Activated T-cell treated with anti-CD3 and anti-CD28 coated beads for 4 hours (primary cell): ENCODE measurements around the gene CRACR2A.

Experiments
- DNase-seq: peaks from one replicate; pipeline ENCODE4 v3.0.0-alpha.2; 2020

The CRACR2A gene

DNA sequence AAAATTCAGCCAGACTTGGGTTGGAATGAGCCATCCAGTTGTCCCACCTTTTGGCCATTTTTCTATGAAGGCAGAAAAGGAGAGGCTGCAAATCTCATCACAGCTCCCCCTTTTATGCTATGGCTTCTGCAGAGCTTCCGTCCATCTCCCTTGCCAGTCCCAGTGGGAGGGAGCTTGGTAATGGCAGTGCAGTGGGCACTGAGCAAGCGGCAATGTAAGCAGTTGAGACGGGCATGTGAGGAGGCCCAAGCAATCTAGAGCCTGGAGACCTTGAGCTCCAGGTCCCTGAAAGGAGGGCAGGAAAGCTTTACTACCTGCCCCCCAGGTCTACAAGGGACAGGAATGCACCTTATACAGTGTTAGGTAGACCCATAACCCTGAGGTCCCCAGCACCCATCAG lies 73.1 kb downstream of the CRACR2A start:
- no peak for DNase-seq

DNA sequence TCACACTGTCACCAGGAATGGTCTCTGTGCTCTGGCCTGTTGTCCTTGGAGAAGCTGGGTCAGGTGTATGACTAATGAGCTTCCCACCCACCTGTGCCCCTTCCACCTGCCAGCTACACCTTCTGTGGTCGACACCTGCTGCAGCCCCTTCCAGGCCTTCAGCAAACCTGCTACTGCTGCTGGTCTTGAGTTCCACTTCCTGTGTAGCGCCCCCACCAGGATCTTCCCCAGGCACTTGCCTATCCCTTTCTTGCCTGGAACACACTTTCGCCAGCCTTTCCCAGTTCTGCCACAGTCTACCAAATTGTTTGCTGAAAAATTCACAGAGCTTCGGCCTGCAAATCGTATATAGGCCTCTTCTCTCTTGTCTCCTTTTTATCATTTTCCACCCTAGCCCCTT lies 75.3 kb downstream of the CRACR2A start:
- DNase-seq = no peak

DNA sequence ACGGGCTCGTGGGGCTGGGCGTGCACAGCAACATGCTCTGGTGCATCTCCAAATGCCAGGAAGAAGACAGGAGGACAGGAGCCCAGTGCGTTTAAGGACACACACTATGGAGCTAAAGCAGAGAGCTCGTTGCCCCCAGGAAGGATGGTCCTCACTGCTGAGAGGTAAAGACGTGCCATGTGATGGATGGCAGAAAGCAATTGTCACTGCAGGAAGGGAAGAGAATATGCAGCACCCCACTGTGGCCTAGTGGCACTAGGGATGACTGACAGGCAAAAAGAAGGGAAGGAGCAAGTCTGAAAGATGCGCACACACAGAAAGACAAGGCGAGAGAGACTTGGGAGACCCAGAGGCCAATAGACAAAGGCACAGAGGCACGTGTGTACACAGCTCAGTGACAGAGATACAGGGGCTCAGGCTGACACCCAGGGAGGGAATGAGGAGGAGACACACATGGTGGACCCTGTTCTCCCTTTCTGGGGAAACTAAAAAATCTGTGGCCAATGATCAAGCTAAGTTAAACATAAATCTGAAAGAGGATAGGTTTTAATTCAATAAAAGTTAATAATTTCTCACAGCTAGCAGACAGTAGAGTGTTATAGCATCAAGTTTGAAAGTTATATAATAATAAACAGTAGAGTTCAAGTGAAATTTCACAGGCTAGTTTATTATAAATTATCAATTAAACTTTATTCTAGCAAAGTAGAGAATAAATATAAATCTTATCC lies 78.8 kb downstream of the CRACR2A start:
- no peak for DNase-seq

DNA sequence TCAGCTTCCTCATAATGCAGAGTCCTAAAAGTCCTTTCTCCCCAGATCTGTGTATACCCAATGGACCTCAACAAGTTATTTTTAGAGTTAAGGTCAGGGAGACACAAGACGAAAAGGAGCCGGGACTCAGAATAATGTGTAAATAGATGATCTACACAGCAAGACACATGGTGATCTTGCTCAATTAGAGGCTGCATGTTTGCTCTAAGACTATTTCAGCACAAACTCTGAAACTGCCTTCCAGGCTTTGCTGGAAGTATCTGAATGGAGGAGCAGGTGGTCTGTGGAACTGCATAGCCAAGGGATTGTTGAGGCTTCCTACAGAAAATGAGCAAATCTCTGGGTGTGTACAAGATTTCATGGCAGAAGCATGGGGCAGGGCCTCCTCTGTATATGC lies 80.8 kb downstream of the CRACR2A start:
- DNase-seq = no peak

DNA sequence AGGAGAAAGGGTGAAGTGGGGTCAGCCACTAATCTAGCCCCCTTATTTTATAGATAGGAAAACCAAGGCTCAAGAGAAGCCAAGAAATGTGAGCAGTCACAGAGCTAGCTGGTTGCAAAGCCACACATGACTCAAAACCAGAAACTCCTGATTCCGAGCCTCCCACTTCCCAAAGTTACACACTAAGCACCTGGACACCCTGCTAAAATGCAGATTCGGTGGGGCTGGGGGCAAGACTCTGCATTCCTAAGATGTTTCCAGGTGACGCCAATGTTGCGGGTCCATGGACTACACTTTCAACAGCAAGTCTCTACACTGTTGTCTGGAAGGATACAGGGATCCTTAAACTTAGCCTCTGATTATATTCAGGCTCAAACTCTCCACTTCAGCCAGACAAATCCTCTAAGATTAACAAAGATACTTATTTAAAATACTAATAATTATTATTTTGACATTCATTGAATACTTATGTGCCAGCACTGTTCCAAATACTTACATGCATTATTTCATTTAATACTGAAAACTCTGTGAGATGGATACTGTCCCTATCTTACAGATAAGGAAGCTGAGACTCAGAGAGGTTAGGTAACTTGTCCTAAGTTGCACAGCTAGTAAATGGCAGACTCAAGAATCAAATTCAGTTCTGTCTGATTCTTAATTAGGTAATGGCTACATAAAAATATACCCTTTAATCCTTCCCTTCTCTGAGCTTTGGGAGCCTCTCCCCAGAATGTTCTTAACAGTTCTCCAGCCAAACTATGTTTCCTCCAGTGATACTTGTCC lies 81.4 kb downstream of the CRACR2A start:
- no peak for DNase-seq

DNA sequence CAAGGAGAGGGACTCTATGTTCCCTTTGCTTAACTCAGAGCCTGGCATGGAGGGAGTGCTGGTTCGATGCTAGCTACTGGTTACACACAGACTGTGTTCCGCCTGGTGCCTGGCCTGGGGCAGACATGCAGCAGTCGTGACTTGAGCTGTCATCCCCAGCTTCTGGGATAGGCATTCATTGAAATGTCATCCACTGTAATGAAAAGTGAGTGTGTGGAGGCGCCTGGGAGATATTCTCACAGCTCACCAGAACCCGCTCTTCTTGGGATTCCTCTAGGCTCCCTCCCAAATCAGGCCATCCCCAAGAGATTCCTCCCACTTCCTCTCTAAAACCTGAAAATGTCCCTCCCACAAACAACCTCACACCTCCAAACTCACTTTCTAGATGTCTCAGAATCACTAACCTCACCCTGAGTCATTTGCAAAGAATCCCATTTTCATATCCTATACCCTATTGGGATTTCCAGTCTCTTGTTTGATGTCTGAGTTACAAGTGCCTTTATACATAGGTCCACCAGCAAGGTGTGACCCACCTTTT lies 82.8 kb downstream of the CRACR2A start:
- no peak for DNase-seq

DNA sequence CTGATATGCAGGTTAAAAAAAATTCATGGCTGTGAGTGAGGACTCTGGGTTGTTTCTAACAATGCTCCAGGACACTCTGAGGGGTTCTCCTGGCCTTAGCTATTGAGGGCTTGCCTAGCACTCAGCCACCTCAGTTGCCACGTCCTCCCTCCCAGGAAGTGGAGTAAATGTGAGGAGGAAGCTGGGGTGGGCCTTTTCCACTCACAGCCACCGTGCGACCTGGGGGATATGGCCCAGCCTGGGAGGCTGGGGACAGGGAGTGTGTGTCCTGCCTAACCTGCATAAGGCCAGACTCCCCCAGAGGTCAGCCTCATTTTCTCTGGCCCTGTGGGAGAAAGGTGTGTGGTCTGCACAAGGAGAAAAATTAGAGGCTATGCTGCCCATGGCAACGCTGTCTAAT lies 83.3 kb downstream of the CRACR2A start:
- no peak for DNase-seq

DNA sequence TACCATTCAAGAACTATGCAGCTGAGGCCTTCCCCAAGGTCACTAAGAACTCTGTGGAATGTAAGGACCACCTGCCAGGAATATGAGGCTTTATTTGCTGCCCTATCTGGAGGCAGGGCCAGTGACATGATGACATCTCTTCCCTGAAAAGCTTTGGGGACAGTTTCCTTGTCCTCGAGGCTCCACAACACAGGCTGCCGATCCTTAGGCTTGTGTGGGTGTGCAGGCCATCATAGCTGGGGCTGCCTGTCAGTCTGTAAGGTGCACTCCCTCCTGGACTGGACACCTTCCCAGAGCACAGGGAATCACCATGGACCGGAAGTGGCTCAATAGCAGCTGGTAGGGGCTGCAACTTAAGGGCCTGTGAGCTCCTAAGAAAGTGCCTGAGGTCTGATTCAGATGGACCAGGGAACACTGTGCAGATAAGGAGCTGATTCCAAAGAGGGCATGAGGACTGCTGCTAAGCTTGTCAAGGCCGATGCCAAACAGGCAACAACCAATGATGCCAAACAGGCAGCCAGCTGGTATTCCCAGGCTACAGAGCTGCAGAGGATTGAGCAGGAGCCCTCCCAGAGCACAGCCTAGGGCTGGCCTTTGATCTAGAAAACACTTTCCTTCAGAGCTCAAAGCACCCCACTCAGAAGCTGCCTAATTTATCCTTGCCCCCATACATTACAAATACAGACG lies 84.3 kb downstream of the CRACR2A start:
- DNase-seq = no peak

DNA sequence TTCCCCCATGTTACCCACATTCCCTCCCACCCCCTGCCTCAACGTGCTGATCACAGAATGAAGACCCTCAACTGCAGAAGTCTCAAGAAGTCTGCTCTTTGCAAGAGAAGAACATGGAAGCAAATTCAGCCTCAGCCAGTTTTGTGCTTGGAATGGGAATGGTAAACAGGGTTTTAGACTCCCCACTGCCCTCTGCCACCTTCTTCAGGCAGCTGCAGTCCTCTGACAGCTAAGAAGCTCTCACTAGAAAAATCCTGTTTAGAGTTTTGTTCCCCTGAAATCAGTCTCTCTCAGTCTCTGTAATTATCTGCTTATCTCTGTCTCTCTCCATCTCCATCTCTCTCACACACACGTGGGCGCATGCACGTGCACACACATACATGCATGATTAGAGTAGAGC lies 85.4 kb downstream of the CRACR2A start:
- no peak for DNase-seq

DNA sequence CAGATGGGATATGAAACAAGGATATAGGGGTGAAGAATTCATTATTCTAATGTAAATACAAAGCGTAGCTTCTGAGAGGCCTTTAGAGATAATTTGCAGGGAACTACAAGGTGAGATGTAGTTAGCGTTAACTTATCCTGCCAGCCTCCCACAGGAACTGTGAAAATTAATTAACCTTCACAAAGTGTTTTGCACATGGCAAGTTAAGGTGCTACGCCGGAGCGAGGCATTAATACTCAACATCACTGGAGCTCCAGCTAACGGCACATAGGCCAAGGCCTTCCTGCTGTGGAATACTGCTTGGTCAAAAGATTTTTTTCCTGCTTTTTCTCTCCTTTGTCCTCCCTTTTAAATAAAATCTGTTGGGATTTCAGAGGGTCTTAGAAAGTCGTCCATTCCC lies 86.5 kb downstream of the CRACR2A start:
- no peak for DNase-seq

DNA sequence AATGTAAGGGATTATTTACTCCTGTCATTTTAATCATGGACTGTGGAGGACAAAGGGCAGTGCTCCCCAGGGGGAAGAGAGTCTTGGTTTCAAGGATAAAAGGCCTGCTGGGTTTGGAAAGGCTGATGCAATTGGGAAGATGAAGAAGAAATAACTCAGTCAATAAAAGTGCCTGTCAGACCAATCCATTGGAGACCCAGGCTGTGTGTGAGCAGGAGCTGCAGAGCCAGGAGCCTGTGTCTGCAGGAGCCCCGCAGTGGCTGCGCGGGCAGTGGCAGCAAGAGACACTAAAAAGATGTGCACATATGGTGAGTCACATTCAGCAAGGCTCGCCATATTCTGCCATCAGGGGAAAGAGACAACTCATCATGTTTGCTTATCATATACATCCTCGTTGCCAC lies 90.4 kb downstream of the CRACR2A start:
- DNase-seq = no peak

DNA sequence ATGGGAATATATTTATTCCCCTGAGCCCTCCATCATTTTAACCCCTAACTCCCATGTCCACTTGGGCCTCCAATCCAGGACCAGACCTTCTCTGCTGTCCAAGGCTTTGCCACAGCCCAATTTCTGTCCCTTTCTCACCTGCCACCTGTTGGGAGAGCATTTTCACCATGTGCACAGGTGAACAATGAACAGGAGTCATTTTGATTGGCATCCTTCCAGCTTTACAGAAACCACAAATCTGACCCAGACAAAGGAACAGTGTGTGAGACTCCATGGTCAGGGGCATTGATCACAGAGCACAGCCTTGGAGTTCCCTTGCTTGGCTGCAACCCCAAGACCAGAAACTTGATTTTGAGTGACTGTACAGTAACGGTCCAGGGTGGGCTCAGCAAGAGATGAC lies 91.9 kb downstream of the CRACR2A start:
- DNase-seq = no peak

DNA sequence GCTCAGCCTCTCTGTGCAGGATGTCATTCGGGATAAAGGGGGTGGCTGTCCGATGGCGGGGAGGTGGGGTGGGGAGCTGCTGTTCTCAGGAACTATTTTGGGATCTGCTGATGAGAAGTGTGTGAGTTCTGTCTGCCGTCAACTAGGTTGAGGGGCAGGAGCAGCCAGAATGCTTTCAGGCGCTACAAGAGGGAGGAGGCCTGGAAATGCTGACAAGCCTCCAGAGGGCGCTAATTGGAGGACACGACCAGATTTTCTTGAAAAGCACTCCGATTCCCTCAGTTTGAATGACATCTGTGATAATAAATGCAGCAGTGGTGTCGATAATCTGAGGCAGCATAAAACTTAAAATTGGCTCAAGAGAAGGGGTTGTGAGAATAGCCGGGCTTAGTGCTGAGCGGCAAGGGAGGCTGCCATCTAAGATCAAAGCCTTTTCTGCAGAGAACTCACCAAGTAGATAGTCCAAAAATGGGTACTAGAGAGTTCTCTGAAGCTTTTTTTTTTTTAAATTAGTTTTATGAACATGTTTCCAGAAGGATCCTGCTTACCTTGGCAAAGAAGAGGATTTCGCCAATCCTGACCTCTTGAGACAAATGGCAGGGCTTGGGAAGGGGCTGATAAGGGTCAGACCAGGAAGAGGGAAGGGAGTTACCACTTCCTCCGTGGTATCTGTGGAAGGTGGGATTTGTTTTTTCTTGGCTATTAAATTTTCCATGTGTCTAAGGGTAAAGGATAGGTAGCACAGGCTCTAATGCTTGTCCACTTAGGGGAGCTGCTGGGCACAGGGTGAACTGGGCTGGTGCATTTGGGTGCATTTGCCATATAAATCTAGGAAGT lies 94.4 kb downstream of the CRACR2A start:
- DNase-seq = peak; percentile 4

DNA sequence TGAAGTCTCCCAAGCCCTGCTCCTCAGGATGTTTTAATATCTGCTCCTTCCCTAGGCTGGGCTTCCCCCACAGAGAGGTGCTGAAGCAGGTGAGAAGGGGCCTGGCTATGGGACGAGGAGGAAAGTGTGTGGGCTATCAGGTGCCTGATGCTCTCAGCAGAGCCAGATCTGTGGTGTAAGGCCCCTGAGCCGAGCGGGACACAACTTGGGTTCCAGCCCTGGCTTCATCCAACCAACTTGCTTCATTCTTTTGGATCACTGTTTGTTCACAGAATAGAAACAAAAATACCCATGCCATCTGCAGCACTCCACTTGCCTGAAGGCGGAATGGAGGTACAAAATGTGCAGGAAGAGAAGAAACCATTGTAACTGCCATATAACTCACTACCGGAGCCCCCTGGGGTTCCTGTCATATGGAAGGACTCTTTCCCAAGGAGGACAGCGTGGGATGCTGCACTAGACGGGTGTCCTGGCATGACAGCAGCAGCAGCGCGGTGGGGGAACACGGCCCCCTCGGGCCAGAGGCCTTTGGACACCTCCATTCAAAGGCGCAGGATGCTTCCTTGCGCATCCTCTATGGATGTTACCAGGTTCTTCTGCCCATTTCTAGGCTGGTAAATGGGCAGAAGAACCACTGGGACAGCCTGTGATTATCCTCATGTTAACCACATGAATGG lies 95.8 kb downstream of the CRACR2A start:
- no peak for DNase-seq

DNA sequence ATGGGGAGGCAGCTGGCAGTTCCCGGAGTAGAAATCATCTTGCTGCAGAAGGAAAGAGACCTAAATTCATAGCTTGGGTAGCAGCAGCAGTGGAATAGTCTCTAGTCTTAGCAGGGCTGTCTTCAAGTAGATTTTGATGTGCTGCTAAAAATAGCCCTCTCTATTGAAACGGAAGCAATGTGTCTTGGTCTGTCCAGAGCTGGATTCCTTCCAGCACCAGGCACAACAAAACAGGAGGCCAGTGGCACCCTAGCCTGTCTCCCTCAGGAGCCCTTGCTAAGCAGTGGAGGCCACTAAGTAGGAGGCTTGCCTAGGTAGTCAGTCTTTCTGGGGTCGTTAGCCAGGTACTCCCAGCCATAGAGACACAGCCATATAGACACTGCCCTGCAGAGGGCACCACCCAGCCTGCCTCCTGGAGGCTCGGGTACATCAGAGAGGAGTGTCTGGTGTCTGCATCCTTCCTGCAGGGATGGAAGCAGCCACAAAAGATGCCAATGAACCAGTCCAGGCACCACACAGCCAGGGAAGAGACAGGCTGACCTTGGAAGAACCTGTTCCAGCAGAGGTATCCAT lies 97.5 kb downstream of the CRACR2A start:
- DNase-seq = no peak

DNA sequence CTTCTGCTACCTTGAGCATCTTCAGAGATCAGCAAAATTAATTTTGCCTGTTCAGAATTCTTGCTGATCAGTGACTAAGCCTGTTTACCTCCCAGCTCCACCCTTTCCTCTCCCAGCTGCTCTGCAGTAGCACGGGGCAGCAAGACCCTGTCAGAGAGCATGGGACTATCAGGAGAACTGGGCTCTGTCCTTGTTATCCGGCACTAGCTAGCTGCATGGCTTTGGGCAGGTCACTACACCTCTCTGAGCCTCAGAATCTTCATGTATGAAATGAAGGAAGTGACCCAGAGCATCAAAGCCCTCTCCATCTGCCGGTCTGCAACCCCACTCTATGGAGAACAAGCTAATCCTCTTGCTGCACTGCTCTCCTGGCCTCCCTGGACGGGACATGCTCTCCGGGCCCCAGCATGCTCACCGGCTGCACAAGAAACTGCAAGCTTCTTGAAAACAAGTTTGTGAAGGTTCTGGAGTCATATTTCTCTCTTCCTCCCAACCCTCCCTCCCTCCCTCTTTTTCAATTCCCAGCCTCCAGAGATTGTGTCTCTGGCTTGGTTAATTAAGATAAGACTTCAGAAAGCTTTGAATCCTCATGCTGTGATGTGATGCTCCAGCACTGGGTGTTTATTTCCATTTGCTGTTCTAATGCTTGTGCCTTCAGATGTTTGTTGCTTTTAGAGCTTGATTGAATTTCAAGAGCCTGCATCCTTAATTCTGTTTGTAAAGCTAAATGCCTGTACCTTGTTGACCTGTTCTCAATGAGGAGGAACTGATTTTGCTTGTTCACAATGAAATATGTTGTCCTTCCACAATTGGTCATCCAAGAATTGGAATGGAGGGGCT lies 101.1 kb downstream of the CRACR2A start:
- no peak for DNase-seq

DNA sequence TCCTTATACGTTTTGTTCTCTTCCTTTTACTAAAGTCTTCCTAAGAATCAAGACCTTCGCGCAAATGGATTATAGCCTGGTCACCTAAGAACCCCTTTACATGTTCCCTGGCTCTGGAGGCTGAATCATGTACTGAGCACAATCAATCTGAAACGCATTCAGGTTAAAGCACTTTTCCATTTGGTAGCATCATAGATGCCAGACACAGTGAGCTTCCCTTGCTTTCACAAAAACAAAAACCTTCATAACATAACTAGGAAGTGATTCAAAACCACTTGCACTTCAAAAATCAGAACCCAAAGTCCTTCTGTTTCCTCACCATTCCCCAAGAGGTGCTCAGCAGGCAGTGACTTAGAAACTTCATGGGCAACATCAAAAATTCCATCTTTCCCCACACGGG lies 105.4 kb downstream of the CRACR2A start:
- no peak for DNase-seq

DNA sequence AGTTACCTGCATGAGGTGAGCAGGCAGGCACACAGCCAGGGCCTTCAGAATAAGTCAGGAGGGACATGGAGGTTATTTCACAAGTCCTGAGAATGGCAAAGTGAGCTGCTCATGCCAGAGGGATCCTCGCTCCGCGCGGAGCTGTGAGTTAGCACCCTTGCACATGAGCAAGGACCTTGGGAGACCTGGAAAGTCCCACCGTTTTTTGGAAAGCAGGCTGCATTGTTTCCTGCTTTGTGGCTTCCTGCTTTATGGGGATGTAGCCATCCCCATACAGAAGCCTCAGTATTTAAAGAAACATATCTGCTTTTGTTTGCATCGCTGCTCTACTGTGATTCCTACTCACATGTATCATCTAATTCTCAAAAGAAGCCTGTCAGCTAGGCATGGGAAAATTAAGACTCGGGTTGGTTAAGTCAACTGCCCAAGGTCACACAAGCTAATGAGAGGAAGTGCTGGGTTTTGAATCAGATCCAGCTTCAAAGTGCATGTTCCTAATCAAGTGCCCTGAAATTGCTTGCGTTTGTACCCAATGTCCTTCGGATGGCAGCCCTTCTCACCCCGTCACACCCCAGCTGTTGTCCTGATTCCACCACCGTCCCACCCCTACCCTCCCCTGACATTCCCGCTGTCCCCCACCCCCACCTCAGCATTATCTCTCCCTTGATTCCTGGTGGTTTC lies 106.2 kb downstream of the CRACR2A start:
- no peak for DNase-seq

DNA sequence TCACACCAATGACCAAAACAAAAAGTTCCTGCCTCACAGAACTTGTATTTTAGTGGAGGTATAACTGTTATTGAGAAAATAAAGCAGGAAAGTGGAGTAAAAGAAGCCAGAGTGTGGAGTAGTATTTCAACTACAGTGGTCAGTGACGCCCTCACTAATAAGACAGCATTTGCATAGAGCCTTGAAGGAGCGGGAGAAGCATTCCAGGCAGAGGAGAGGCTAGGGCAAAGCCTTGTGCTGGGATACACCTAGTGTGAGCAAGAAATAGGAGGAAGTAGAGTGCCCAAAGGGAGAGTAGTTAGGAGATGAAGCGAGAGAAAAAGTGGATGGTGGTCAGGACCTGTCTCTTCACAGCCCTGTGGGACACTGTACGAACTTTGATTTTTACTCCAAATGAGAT lies 107.8 kb downstream of the CRACR2A start:
- DNase-seq = no peak

DNA sequence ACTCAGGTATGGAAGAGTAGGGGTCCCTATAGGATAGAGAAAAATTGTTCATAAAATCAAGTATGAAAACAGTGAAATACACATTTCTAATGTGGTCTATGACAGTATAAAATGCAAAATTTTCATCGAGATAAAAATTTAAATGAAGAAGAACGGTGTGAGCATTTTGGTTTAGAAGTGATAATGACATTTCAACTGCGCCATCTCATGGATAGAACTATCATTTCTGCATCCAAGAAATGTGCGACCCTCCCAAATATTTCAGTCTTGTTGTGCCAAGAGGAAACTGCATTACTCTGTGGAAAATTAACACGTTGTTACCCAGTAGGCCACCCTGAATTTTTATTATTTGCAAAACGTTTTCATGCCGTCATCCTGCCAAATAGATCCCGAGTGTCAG lies 108.8 kb downstream of the CRACR2A start:
- no peak for DNase-seq
